PFSK-1 (cell line): ENCODE data around the gene ZNF70.

Source experiments
- POLR2AphosphoS5 ChIP-seq: IDR thresholded peaks from 2 replicates; pipeline ENCODE4 v1.6.1; 2012; ENCODE audit warnings: low read depth, mild to moderate bottlenecking, control low read depth, low read length, moderate library complexity
- REST ChIP-seq, 2 experiments: IDR thresholded peaks; 2 replicates each; pipeline versions ENCODE4 v1.6.1 to v1.8.0; 2011 to 2012; ENCODE audit warnings: low read depth in 2 of 2, low read length in 2 of 2, control low read depth in 1 of 2, inconsistent platforms in 1 of 2, mild to moderate bottlenecking in 1 of 2, moderate library complexity in 1 of 2; ENCODE audit not compliant: insufficient read depth in 1 of 2
- SIN3A ChIP-seq: IDR thresholded peaks from 2 replicates; pipeline ENCODE4 v1.6.1; 2012; ENCODE audit warnings: mild to moderate bottlenecking, low read length, moderate library complexity, borderline replicate concordance; ENCODE audit not compliant: insufficient read depth

DNA sequence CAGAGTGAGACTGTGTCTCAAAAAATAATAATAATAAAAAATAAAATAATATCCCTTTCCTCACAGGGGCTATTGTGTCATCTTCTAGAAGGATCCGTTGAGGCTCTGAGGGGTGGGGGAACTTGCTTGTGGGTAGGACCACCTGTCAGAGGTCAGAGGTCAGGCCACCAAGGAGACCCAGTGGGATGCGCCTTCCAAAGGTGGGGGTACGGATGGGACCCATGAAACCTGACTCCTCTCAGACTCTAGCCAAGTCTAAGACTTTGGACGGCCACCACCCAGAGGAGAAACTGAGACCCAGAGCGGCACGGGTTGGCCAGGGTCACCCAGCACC, 21.4 kb upstream of the ZNF70 start:
- TF ChIP-seq POLR2AphosphoS5 (no peak), REST (IDR thresholded peaks at IDR 0.05; ENCODE audit: insufficient read depth in 1 of 2, low read depth in 2 of 2, low read length in 2 of 2) (no peak), SIN3A (no peak)
